ENCODE measurements around the gene OR6B1.
"Not testable (repeated sequence)": the region's sequence is repeated elsewhere in the genome, so short reads cannot be mapped to it uniquely, and the experiment has no call there.

Gene OR6B1

DNA sequence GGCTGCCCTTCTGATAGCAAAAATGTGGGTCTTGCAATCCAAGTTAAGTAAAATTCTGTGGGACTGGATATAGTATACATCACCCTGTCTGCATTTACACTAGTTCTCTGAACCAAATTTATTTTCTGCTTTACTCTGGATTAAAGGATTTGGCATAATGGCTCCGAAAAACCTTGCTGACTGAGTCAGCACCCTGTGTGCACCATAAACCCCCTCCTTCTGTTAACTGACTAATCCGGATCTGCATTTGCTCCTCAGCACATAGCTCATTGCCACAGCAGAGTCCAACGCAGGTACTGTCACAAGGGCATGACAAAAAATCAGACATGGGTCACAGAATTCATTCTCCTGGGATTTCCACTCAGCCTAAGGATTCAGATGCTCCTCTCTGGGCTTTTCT, 50.0 kb downstream of the OR6B1 start:
- DNase-seq: no peak

DNA sequence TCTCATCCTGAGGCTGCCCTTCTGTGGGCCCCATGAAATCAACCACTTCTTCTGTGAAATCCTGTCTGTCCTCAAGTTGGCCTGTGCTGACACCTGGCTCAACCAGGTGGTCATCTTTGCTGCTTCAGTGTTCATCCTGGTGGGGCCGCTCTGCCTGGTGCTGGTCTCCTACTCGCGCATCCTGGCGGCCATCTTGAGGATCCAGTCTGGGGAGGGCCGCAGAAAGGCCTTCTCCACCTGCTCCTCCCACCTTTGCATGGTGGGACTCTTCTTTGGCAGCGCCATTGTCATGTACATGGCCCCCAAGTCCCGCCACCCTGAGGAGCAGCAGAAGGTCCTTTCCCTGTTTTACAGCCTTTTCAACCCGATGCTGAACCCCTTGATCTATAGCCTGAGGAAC, 50.8 kb downstream of the OR6B1 start:
- DNase-seq: not testable (repeated sequence)

- DNase-seq: no peak
Observed at GRCh38 chr7:144057954-144058353, 57.8 kb downstream of the OR6B1 start.

Measured in activated CD4-positive, alpha-beta T cell treated with anti-CD3 and anti-CD28 coated beads for 1 hour (primary cell).